ENCODE data around the gene EEF1AKMT1. TPM values are rescaled to one million over a fixed set of nuclear protein-coding genes. Genes with fewer than 3 reads are reported as not detected.

EEF1AKMT1 gene
- total RNA-seq, 1 experiment from 2014 or later, result 9.8 TPM

GRCh38 chr13:20709782-20710181, 64.0 kb downstream of the EEF1AKMT1 start:
- H3K36me3 ChIP-seq (ENCODE audit: control insufficient read depth in 1 of 2, insufficient read depth in 2 of 2, low read length in 2 of 2), result no peaks in the 10 kb centered on the region
- H3K4me3 ChIP-seq (replicated peaks in 1 of 2; ENCODE audit: low read depth in 1 of 2, low read length in 2 of 2), result no peak overlapping the region
- BruUV-seq (replicated peaks), result no TSS peak
- H3K27me3 ChIP-seq (ENCODE audit: insufficient read depth, low read length), result no peaks in the 10 kb centered on the region
- ChIA-PET POLR2A (no interaction called here), CTCF (interaction anchor here (0.9 to 1.3 kb wide), 2 partner anchors 12 to 215 kb away, joined by 3 to 5 read pairs; no protein-coding TSS in a partner anchor), RAD21 (ENCODE audit: low non-redundant PET in 1 of 2, low total read pairs in 2 of 2, uncharacterized antibody in 2 of 2, unreplicated experiment in 2 of 2) (no interaction called here)
- intact Hi-C loops (cut with micrococcal nuclease), result loop anchor here (5.0 to 10.0 kb wide), 2 partner anchors 212 to 515 kb away; partner anchors contain the start of gene GJB2
- DNase-seq (ENCODE audit: low read depth, low spot score) (no peak), ATAC-seq (no peak)
- no peaks in the 10 kb centered on the region for H3K9me2 ChIP-seq (ENCODE audit: insufficient read depth)
- H3K9me3 ChIP-seq (ENCODE audit: control insufficient read depth in 1 of 2, insufficient read depth in 1 of 2, low read depth in 1 of 2, low read length in 2 of 2), result no peaks in the 10 kb centered on the region
- no peak overlapping the region for H3K9ac ChIP-seq (ENCODE audit: low read length)
- H4K20me1 ChIP-seq (ENCODE audit: insufficient read depth), result no peaks in the 10 kb centered on the region
- H3K4me1 ChIP-seq (ENCODE audit: control insufficient read depth in 1 of 2, insufficient read depth in 2 of 2, low read length in 2 of 2), result peaks cover 0 to 24% of the 10 kb centered on the region in 2 experiments; a peak in 3 of 4 replicates
- no peak overlapping the region for H2AFZ ChIP-seq (ENCODE audit: low read depth, low read length, poor library complexity, severe bottlenecking)
- H3K79me2 ChIP-seq (ENCODE audit: insufficient read depth, low read length), result no peaks in the 10 kb centered on the region
- H3K27ac ChIP-seq (ENCODE audit: low read depth, low read length), result no peak overlapping the region
- no peak overlapping the region for H3K4me2 ChIP-seq (ENCODE audit: low read length)
- TF ChIP-seq RAD21 (IDR thresholded peaks at IDR 0.05; ENCODE audit: low read depth) (no peak), POLR2A (IDR thresholded peaks at IDR 0.05; ENCODE audit: borderline replicate concordance, extremely low read depth, insufficient read depth, insufficient read length) (no peak), ELF1 (IDR thresholded peaks at IDR 0.05; ENCODE audit: borderline replicate concordance, low read depth) (no peak)
- TF ChIP-seq, protein P1, sequence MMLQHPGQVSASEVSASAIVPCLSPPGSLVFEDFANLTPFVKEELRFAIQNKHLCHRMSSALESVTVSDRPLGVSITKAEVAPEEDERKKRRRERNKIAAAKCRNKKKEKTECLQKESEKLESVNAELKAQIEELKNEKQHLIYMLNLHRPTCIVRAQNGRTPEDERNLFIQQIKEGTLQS (IDR thresholded peaks at IDR 0.05), result no peak
- TF ChIP-seq, protein P2, sequence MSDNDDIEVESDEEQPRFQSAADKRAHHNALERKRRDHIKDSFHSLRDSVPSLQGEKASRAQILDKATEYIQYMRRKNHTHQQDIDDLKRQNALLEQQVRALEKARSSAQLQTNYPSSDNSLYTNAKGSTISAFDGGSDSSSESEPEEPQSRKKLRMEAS (IDR thresholded peaks at IDR 0.05), result no peak

GRCh38 chr13:20709369-20709768, 64.4 kb downstream of the EEF1AKMT1 start:
- Histone ChIP-seq H3K27me3 (ENCODE audit: insufficient read depth, low read length) (no peaks in the 10 kb centered on the region), H3K4me1 (ENCODE audit: control insufficient read depth in 1 of 2, insufficient read depth in 2 of 2, low read length in 2 of 2) (peaks cover 0 to 29% of the 10 kb centered on the region in 2 experiments; a peak in 3 of 4 replicates), H2AFZ (ENCODE audit: low read depth, low read length, poor library complexity, severe bottlenecking) (no peak overlapping the region), H3K4me3 (replicated peaks in 1 of 2; ENCODE audit: low read depth in 1 of 2, low read length in 2 of 2) (no peak overlapping the region), H3K27ac (ENCODE audit: low read depth, low read length) (no peak overlapping the region), H3K9me2 (ENCODE audit: insufficient read depth) (no peaks in the 10 kb centered on the region), H3K36me3 (ENCODE audit: control insufficient read depth in 1 of 2, insufficient read depth in 2 of 2, low read length in 2 of 2) (no peaks in the 10 kb centered on the region), H3K4me2 (ENCODE audit: low read length) (no peak overlapping the region), H4K20me1 (ENCODE audit: insufficient read depth) (no peaks in the 10 kb centered on the region), H3K79me2 (ENCODE audit: insufficient read depth, low read length) (no peaks in the 10 kb centered on the region), H3K9me3 (ENCODE audit: control insufficient read depth in 1 of 2, insufficient read depth in 1 of 2, low read depth in 1 of 2, low read length in 2 of 2) (no peaks in the 10 kb centered on the region), H3K9ac (ENCODE audit: low read length) (no peak overlapping the region)
- no peak for TF ChIP-seq ZBTB33 (IDR thresholded peaks at IDR 0.05; ENCODE audit: extremely low read depth, insufficient replicate concordance, low read length)
- TF ChIP-seq SP1 (IDR thresholded peaks at IDR 0.05; ENCODE audit: low read depth), result no peak
- TF ChIP-seq CBX3 (IDR thresholded peaks at IDR 0.05; ENCODE audit: low read depth), result no peak
- TF ChIP-seq ZFX (IDR thresholded peaks at IDR 0.05), result no peak
- TF ChIP-seq ZNF274 (IDR thresholded peaks at IDR 0.05; ENCODE audit: low read depth, low read length), result no peak
- TF ChIP-seq POLR2A (IDR thresholded peaks at IDR 0.05; ENCODE audit: borderline replicate concordance, extremely low read depth, insufficient read depth, insufficient read length), result no peak
- TF ChIP-seq SIN3A (IDR thresholded peaks at IDR 0.05; ENCODE audit: low read depth), result no peak
- TF ChIP-seq REST (IDR thresholded peaks at IDR 0.05; ENCODE audit: low read depth), result no peak
- TF ChIP-seq CEBPB (IDR thresholded peaks at IDR 0.05; ENCODE audit: low read depth), result no peak
- TF ChIP-seq TCF7L2 (IDR thresholded peaks at IDR 0.05; ENCODE audit: borderline replicate concordance, extremely low read depth, insufficient read depth, insufficient read length), result no peak
- TF ChIP-seq SRF (IDR thresholded peaks at IDR 0.05; ENCODE audit: low read depth), result no peak
- BruUV-seq (replicated peaks), result no TSS peak
- ATAC-seq (no peak), DNase-seq (ENCODE audit: low read depth, low spot score) (no peak)
- ChIA-PET RAD21 (ENCODE audit: low non-redundant PET in 1 of 2, low total read pairs in 2 of 2, uncharacterized antibody in 2 of 2, unreplicated experiment in 2 of 2) (no interaction called here), CTCF (interaction anchor here (0.6 to 1.3 kb wide), 3 partner anchors 13 to 215 kb away, joined by 3 to 5 read pairs (median 3); no protein-coding TSS in a partner anchor), POLR2A (no interaction called here)
- intact Hi-C loops (cut with micrococcal nuclease), result loop anchor here (10.0 kb wide), 1 partner anchor 515 kb away; the partner anchor contains the start of gene GJB2
